Activated T-helper 17 cell treated with anti-CD3 and anti-CD28 coated beads, Interleukin-2, amount 50 U/mL, for 72 hours (primary cell): Measurements from ENCODE around the gene GTSE1. TPM values are rescaled to one million over a fixed set of nuclear protein-coding genes. Genes with fewer than 3 reads are reported as not detected.

ENCODE experiments used
- ATAC-seq: fragments of 150-1000 bp; cut with Tn5 transposase; replicated peaks from 2 replicates; pipeline ENCODE4 v1.10.0; 2021; ENCODE audit warnings: mild to moderate bottlenecking, moderate library complexity
- H3K27ac Mint-ChIP-seq: one replicate; pipeline ENCODE4 v1.8.0; 2022; ENCODE audit warnings: mixed read lengths
- H3K27me3 Mint-ChIP-seq: one replicate; pipeline ENCODE4 v1.8.0; 2022; ENCODE audit warnings: mixed read lengths
- H3K36me3 Mint-ChIP-seq: one replicate; pipeline ENCODE4 v1.8.0; 2022; ENCODE audit warnings: low read depth, mild to moderate bottlenecking, mixed read lengths
- H3K4me1 Mint-ChIP-seq: one replicate; pipeline ENCODE4 v1.8.0; 2022; ENCODE audit warnings: mixed read lengths
- H3K4me3 Mint-ChIP-seq: one replicate; pipeline ENCODE4 v1.8.0; 2022; ENCODE audit warnings: mild to moderate bottlenecking, mixed read lengths
- H3K9me3 Mint-ChIP-seq: one replicate; pipeline ENCODE4 v1.8.0; 2022; ENCODE audit warnings: mixed read lengths
- total RNA-seq, 2 donors: library from RNA; stranded (reverse); gene quantifications; one replicate each; pipeline ENCODE4 v1.2.3, GENCODE V29; 2022

Gene GTSE1
- total RNA-seq, 2 donors from 2014 or later: 36.9 to 62.1 TPM

GRCh38 chr22:46320716-46321386 lies 24.2 kb downstream of the GTSE1 start:
- Mint-ChIP-seq H3K9me3 (no peaks in the 10 kb centered on the region), H3K27ac (no peak overlapping the region), H3K4me1 (no peaks in the 10 kb centered on the region), H3K36me3 (peaks cover 15% of the 10 kb centered on the region), H3K27me3 (no peaks in the 10 kb centered on the region), H3K4me3 (no peak overlapping the region)
- ATAC-seq: no peak

DNA sequence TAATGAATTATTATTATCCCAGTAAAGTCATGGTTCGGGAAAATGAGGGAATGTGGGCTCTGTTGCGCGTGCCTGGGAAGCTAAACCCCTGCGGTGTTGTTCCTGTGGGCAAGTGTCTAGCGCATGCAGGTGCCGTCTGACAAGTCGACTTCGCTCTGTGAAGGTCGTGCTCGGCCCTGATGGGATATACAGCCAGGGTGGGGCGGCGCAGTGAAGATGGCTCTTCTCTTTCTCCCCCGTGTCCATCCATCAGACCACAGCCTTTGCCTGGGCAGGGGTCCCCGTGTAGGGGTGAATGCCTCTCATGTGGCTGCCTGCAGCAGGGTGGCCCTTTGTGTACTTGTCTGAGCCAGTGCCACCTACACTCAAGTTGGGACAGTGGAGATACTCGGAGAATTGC lies 26.0 kb downstream of the GTSE1 start:
- ATAC-seq: no peak
- H3K9me3 Mint-ChIP-seq: no peaks in the 10 kb centered on the region
- peaks cover 14% of the 10 kb centered on the region for H3K36me3 Mint-ChIP-seq
- no peak overlapping the region for H3K27ac Mint-ChIP-seq
- H3K4me3 Mint-ChIP-seq: no peak overlapping the region
- H3K4me1 Mint-ChIP-seq: no peaks in the 10 kb centered on the region
- no peaks in the 10 kb centered on the region for H3K27me3 Mint-ChIP-seq

GRCh38 chr22:46323162-46323561 lies 26.5 kb downstream of the GTSE1 start:
- H3K27ac Mint-ChIP-seq: no peak overlapping the region
- H3K36me3 Mint-ChIP-seq: peaks cover 9% of the 10 kb centered on the region
- H3K9me3 Mint-ChIP-seq: no peaks in the 10 kb centered on the region
- ATAC-seq: no peak
- H3K27me3 Mint-ChIP-seq: no peaks in the 10 kb centered on the region
- H3K4me3 Mint-ChIP-seq: no peak overlapping the region
- no peaks in the 10 kb centered on the region for H3K4me1 Mint-ChIP-seq

DNA sequence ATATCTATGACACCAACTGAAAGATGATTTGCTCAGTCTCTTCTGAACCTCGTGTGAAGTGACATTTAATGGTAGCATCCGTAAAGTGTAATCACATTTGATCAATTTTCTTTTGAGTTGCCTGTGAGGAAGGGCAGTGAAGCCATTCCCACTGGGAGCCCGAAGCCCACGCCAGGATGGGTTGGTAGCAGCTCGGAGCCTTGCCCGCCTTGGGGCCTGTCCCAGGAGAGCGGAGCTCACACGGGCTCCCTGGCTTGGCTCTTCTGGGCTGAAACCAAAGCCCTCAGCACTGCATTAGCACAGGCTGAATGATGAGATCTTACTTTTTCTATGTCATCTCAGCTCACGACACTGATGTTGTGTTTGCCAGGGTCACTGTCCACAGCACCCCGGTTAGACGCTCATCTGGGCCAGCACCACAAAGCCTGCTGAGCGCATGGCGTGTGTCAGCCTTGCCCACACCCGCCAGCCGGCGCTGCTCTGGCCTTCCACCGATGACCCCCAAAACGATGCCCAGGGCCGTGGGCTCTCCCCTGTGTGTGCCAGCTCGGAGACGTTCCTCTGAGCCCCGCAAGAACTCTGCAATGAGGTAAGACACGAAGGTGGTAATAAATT lies 29.5 kb downstream of the GTSE1 start:
- peaks cover 15% of the 10 kb centered on the region for H3K36me3 Mint-ChIP-seq
- no peaks in the 10 kb centered on the region for H3K27me3 Mint-ChIP-seq
- no peaks in the 10 kb centered on the region for H3K4me1 Mint-ChIP-seq
- H3K4me3 Mint-ChIP-seq: no peak overlapping the region
- ATAC-seq: no peak
- H3K27ac Mint-ChIP-seq: no peak overlapping the region
- H3K9me3 Mint-ChIP-seq: no peaks in the 10 kb centered on the region

DNA sequence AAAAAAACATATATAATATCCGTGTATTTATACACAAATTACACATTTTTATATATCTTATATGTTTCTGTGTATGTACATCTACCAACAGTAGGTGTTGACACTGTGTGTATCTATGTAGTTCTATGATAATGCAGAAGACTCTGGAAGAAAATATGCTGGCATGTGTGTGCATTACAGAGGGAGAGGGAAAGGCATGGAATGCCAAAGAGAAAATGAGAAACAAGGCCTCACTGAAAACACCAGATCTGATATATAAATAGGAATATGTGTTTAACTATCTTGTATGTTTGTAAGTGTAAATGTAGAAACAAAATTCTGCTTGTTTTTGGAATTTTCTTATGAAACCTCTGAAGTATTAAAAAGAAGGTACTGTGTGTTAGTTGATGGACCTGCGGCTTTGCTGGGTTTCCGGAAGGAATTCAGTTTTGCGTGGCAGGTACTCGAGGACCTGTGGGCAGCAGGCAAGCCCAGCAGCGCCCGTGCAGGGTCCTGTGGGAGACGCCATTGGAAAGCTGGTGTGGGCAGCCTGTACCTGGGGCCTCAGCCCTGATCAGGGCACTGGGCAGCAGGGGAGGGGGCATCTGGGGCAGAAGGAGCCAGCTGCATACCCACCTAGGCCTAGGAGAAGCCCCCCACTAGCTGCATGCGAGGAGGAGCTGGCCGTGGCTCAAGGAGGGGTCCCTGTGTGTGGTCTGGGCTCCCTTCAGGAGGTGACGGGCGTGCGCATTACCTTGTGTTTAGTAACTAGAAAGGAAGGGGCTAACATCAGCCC lies 31.2 kb downstream of the GTSE1 start:
- H3K27me3 Mint-ChIP-seq: no peaks in the 10 kb centered on the region
- H3K27ac Mint-ChIP-seq: no peak overlapping the region
- H3K9me3 Mint-ChIP-seq: no peaks in the 10 kb centered on the region
- ATAC-seq: no peak
- H3K36me3 Mint-ChIP-seq: peaks cover 15% of the 10 kb centered on the region
- H3K4me1 Mint-ChIP-seq: no peaks in the 10 kb centered on the region
- H3K4me3 Mint-ChIP-seq: no peak overlapping the region

DNA sequence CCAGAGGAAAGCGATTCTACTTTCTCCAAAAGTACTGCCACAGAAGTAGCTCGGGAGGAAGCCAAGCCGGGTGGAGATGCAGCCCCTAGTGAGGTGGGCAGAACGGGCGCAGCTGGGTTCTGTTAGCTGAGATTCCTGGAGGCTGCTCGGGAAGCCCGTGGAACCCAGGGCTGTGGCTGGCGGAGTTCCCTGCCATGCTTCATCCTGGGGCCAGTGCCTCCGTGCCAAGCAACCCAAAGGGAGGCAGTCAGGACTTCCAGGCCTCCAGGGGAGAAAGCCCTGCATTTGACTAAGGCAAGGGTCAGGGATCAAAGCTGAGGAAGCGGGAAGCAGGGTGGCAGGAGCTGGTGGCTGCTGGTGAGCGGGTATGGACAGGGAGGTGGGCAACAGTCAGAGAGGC lies 32.1 kb downstream of the GTSE1 start:
- no peak overlapping the region for H3K4me3 Mint-ChIP-seq
- no peaks in the 10 kb centered on the region for H3K4me1 Mint-ChIP-seq
- H3K27ac Mint-ChIP-seq: no peak overlapping the region
- peaks cover 15% of the 10 kb centered on the region for H3K36me3 Mint-ChIP-seq
- no peaks in the 10 kb centered on the region for H3K27me3 Mint-ChIP-seq
- H3K9me3 Mint-ChIP-seq: no peaks in the 10 kb centered on the region
- ATAC-seq: no peak

GRCh38 chr22:46329616-46330015 lies 32.9 kb downstream of the GTSE1 start:
- Mint-ChIP-seq H3K27ac (no peak overlapping the region), H3K4me1 (peaks cover 4% of the 10 kb centered on the region), H3K27me3 (no peaks in the 10 kb centered on the region), H3K4me3 (no peak overlapping the region), H3K36me3 (peaks cover 15% of the 10 kb centered on the region), H3K9me3 (no peaks in the 10 kb centered on the region)
- no peak for ATAC-seq

DNA sequence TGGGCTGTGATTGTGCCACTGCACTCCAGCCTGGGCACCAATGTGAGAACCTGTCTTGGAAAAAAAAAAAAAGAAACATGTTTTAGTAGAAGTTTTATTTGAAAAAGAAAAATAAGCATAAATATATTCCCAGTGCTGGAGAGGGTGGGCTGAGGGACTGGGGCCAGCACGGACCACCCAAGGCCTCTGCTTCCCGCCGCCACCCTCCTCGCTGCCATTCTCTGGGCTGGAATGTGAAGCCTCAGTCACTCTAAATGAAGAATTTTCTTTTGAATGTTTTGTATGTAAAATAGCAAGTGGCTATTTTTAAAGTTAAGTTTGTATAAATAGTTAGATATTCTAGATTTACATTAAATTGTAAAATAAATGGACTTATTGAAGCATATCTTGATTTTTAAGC lies 33.8 kb downstream of the GTSE1 start:
- H3K36me3 Mint-ChIP-seq: peaks cover 15% of the 10 kb centered on the region
- no peak overlapping the region for H3K4me3 Mint-ChIP-seq
- no peak for ATAC-seq
- H3K4me1 Mint-ChIP-seq: peaks cover 4% of the 10 kb centered on the region
- no peaks in the 10 kb centered on the region for H3K9me3 Mint-ChIP-seq
- no peak overlapping the region for H3K27ac Mint-ChIP-seq
- H3K27me3 Mint-ChIP-seq: no peaks in the 10 kb centered on the region

DNA sequence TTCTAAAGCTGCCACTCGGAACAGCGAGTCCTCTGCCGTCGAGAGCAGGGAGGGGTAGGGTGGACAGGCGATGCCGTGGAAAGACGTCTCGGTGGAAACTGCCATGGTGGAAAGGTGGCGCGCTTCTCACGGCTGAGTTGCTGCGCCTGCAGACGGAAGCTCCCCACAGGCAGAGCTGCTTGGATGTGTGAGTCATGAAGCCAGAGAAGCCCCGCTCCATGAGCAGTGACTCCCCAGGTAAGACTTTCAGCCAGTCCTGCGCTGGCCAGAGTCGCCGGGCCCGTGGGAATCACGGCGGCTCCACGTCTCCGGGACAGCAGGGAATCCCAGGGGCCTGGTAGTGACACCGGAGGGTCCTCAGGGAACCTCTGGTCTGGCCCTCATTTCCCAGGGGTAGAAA lies 34.8 kb downstream of the GTSE1 start:
- Mint-ChIP-seq H3K4me1 (peaks cover 6% of the 10 kb centered on the region), H3K27me3 (no peaks in the 10 kb centered on the region), H3K27ac (no peak overlapping the region), H3K36me3 (peaks cover 17% of the 10 kb centered on the region), H3K9me3 (no peaks in the 10 kb centered on the region), H3K4me3 (no peak overlapping the region)
- no peak for ATAC-seq

DNA sequence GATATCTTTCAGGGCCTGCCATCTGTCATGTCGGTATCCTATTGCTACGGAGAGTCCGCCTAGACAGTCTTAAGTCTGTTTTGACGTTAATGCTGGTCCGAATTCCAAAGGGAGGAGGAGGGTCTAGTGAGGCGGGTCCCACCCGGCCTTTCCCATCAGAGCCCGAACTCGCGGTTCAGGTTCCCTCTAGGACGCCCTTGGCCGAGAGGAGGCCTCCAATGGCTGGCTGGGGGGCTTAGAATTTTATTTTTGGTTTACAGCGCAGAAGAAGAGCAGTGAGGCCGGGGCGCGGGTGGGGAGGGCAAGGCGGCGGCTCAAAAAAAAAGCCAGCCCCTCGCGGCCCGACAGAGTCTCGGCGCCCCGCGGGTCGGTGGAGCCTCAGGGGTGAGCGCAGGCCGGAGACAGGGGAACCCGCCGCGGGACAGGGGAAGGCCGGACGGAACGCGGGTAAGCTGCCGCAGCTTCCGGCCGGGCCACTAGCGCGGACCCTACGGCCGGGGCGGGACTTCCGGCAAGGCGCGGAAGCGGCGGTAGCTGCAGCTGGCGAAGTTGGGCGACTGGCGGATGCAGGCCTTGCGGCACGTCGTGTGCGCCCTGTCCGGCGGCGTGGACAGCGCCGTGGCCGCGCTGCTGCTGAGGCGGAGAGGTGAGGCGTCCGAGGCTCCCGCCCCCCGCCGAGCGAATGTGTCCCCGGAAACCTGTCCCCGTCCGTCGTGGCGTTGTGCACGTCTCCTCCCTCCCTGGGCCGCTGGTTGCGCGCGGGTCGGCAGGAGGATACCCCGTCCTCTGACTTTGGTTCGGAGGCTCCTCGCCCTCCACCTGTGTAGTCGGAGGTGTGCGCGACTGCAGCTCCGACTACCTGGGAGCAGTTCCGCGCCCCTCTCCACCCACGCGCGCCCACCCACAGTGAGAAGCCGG lies 38.8 kb downstream of the GTSE1 start, which contains the start of gene TRMU:
TRMU (plus strand) TSS at position 514 of the 918 bp plus-strand sequence; CDS start at position 565, 51 bp downstream.
- Mint-ChIP-seq H3K36me3 (peaks cover 44% of the 10 kb centered on the region), H3K4me3 (peak within 1 kb of the TSS; percentile 95), H3K27ac (peak within 1 kb of the TSS; percentile 98), H3K9me3 (no peaks in the 10 kb centered on the region), H3K4me1 (peaks cover 29% of the 10 kb centered on the region), H3K27me3 (no peaks in the 10 kb centered on the region)
- peak; percentile 95 for ATAC-seq

DNA sequence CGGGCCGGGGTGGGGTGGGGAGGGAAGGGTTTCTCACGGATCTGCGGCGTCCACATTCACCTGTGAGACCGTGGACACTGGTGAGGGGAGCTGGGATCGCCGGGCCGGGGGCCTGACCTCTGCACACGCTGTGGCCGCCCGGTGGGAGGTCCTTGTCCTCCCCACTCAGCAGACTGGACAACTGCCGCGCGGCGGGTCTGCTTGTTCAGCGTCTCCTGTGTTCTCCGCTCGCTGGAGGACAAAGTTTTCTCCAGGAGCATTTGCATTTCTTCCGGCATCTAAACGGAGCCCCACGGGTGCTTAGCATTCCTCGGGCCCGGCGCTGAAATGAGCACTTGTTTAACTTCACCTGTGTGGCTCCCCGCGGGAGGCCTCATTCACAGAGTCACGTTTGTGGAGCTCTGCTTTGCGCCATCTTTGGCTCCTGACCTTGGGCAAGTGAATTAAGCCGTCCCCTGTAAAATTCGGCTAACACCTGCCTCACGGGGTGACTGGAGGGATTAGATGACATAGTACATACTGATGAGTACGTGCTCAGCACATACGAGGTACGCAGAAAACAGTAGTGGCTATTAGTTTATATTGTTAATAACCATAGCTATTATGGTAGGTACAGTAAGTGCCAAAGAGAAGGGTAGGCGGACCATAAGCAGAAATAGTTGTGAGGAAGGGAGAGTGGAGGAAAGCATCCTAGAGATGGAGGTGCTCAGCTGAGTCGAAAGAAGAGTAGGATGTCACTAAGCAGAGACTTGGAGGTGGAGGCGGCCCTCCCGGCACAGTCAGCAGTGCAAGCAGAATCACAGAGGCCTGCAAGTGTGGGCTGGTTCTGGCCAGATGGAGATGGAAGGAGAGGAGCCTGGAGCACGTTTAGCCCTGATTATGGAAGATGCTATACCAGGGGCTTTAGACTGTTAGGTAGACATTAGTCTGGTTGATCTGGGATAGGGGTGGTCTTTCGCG lies 39.7 kb downstream of the GTSE1 start:
- Mint-ChIP-seq H3K27ac (peak overlapping the region; percentile 98), H3K9me3 (no peaks in the 10 kb centered on the region), H3K27me3 (no peaks in the 10 kb centered on the region), H3K4me1 (peaks cover 29% of the 10 kb centered on the region), H3K4me3 (peak overlapping the region; percentile 95), H3K36me3 (peaks cover 52% of the 10 kb centered on the region)
- ATAC-seq: peak; percentile 45

- peak overlapping the region; percentile 67 for H3K27ac Mint-ChIP-seq
Observed at GRCh38 chr22:46337870-46338269, 41.2 kb downstream of the GTSE1 start.

GRCh38 chr22:46338636-46339035 lies 42.0 kb downstream of the GTSE1 start:
- ATAC-seq: no peak
- Mint-ChIP-seq H3K4me3 (no peak overlapping the region), H3K4me1 (peaks cover 29% of the 10 kb centered on the region), H3K27me3 (no peaks in the 10 kb centered on the region), H3K36me3 (peaks cover 74% of the 10 kb centered on the region), H3K9me3 (no peaks in the 10 kb centered on the region), H3K27ac (peak overlapping the region; percentile 67)

More at GRCh38 chr22:46337870-46338269, 41.2 kb downstream of the GTSE1 start:
- Mint-ChIP-seq H3K27me3 (no peaks in the 10 kb centered on the region), H3K4me3 (peak overlapping the region; percentile 95), H3K36me3 (peaks cover 67% of the 10 kb centered on the region), H3K9me3 (no peaks in the 10 kb centered on the region), H3K4me1 (peaks cover 29% of the 10 kb centered on the region)
- no peak for ATAC-seq
